ENCODE results near the gene TENM4. TPM values are rescaled to one million over a fixed set of nuclear protein-coding genes. Genes with fewer than 3 reads are reported as not detected.
A peak's percentile ranks its signal among the peaks of the same experiment; 100 is the strongest.

Gene TENM4
- total RNA-seq, 4 donors from 2014 or later: 0.88 to 61.5 (median 4.0) TPM

GRCh38 chr11:78840200-78840599, 600.6 kb downstream of the TENM4 start:
- TF ChIP-seq POLR2A (IDR thresholded peaks at IDR 0.05): no peak
- TF ChIP-seq CTCF (IDR thresholded peaks at IDR 0.05): no peak
- no peaks in the 10 kb centered on the region for H3K27me3 ChIP-seq
- no peak for DNase-seq
- H3K4me3 ChIP-seq: no peak overlapping the region
- intact Hi-C loops (cut with DNase I; ENCODE audit: low total_unique reads): no loop called here
- no peaks in the 10 kb centered on the region for H3K9me3 ChIP-seq
- H3K4me1 ChIP-seq: no peaks in the 10 kb centered on the region
- H3K27ac ChIP-seq: peak overlapping the region; percentile 38 to 70
- no peaks in the 10 kb centered on the region for H3K36me3 ChIP-seq

- intact Hi-C loops (cut with DNase I; ENCODE audit: low total_unique reads): no loop called here
- H3K4me1 ChIP-seq: no peaks in the 10 kb centered on the region
Observed at GRCh38 chr11:78838417-78838816, 602.4 kb downstream of the TENM4 start.

GRCh38 chr11:78835646-78836045, 605.2 kb downstream of the TENM4 start:
- Histone ChIP-seq H3K4me1 (no peaks in the 10 kb centered on the region), H3K27me3 (no peaks in the 10 kb centered on the region), H3K4me3 (no peak overlapping the region), H3K9me3 (no peaks in the 10 kb centered on the region), H3K36me3 (no peaks in the 10 kb centered on the region), H3K27ac (no peak overlapping the region)
- DNase-seq: no peak
- intact Hi-C loops (cut with DNase I; ENCODE audit: low total_unique reads): no loop called here
- TF ChIP-seq POLR2A (IDR thresholded peaks at IDR 0.05) (no peak), CTCF (IDR thresholded peaks at IDR 0.05) (no peak)

More at GRCh38 chr11:78838417-78838816, 602.4 kb downstream of the TENM4 start:
- no peak for DNase-seq
- H3K27ac ChIP-seq: no peak overlapping the region
- TF ChIP-seq POLR2A (IDR thresholded peaks at IDR 0.05) (no peak), CTCF (IDR thresholded peaks at IDR 0.05) (no peak)
- H3K9me3 ChIP-seq: no peaks in the 10 kb centered on the region
- no peaks in the 10 kb centered on the region for H3K36me3 ChIP-seq
- H3K4me3 ChIP-seq: no peak overlapping the region
- H3K27me3 ChIP-seq: no peaks in the 10 kb centered on the region

- no peak overlapping the region for H3K27ac ChIP-seq
- H3K9me3 ChIP-seq: no peaks in the 10 kb centered on the region
- no peaks in the 10 kb centered on the region for H3K36me3 ChIP-seq
- no peak for DNase-seq
- H3K4me1 ChIP-seq: no peaks in the 10 kb centered on the region
- no peak overlapping the region for H3K4me3 ChIP-seq
- no peak for TF ChIP-seq CTCF (IDR thresholded peaks at IDR 0.05)
- TF ChIP-seq POLR2A (IDR thresholded peaks at IDR 0.05): no peak
- H3K27me3 ChIP-seq: no peaks in the 10 kb centered on the region
- intact Hi-C loops (cut with DNase I; ENCODE audit: low total_unique reads): no loop called here
Observed at GRCh38 chr11:78834886-78835285, 605.9 kb downstream of the TENM4 start.

- Histone ChIP-seq H3K4me3 (no peak overlapping the region), H3K9me3 (no peaks in the 10 kb centered on the region), H3K27ac (no peak overlapping the region), H3K36me3 (no peaks in the 10 kb centered on the region), H3K4me1 (no peaks in the 10 kb centered on the region), H3K27me3 (no peaks in the 10 kb centered on the region)
- no peak for TF ChIP-seq CTCF (IDR thresholded peaks at IDR 0.05)
- TF ChIP-seq POLR2A (IDR thresholded peaks at IDR 0.05): no peak
- no peak for DNase-seq
- intact Hi-C loops (cut with DNase I; ENCODE audit: low total_unique reads): no loop called here
Observed at GRCh38 chr11:78833237-78833636, 607.6 kb downstream of the TENM4 start.

Data from uterus (tissue), 4 donors.